HG03064 (cell line): ENCODE data around the gene RFX3.

Source experiments
- ATAC-seq: cut with Tn5 transposase; IDR thresholded peaks from one replicate; pipeline ENCODE4 v1.9.1; 2021; ENCODE audit warnings: low read depth; ENCODE audit not compliant: unreplicated experiment

RFX3 gene

GRCh38 chr9:3525836-3526164 lies at the start of gene RFX3:
TSS of gene RFX3 (minus strand) at chr9:3526001. CDS start at chr9:3395588, 130,413 bp downstream.
- ATAC-seq = peak; percentile 44

GRCh38 chr9:3571500-3571899 lies 45.7 kb upstream of the RFX3 start:
- ATAC-seq = no peak

DNA sequence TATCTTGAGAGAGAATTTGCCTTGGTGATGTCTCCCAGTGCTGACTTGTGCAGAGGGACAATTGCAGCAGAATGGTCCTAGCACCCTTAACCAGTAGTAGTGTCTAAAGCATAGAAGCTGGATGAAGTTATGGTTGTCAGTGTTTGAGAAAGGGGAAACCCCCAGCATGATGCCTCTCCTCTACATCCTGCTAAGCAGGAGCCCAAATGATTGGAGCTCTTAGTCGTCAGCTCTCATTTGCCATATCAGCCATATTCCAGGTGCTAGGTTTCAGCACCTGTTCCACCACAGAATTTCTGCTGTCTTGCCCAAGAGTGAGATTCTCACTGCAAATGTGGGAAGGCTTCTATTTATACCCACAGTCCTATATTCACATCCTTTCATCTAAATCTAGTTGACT lies 43.7 kb upstream of the RFX3 start:
- no peak for ATAC-seq

DNA sequence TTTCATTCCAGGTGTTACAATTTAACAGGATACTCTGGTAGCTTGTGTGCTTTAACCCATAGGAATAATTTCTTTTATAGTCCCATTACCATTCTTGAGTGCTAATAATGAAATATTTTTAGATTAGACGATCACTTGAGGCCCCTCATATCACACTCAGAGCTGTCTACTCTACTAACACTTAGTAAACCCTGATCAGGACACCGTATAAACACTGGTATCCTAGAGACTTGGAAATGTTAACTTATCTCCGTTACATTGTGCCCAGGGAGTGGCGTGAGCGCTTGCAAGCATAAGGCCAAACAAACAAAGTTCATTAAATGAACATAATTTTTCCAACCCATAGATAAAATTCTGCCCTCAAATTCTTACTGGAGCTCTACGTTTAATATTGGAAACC lies 42.2 kb upstream of the RFX3 start:
- no peak for ATAC-seq

- ATAC-seq = no peak
Measured at GRCh38 chr9:3553076-3553765, 27.4 kb upstream of the RFX3 start.

GRCh38 chr9:3549225-3549624 lies 23.4 kb upstream of the RFX3 start:
- no peak for ATAC-seq

DNA sequence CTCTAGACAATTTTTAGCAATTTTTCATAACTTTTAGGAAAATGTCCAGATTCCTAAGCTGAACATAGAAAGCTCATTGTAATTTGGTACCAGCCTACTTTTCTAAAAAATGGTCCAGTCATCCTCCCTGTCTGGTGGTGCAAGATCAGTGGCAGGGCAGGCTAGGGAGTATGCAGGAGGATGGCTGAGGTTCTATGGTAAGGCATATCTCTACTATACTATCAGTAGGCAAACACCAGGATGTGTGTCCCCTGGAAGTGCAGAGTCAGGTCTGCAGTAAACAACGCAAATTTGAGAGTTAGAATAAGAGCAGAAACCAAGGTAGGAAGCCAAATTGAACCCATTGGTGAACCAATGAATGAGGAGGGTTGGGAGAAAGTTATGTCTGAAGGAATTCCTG lies 22.8 kb upstream of the RFX3 start:
- no peak for ATAC-seq

DNA sequence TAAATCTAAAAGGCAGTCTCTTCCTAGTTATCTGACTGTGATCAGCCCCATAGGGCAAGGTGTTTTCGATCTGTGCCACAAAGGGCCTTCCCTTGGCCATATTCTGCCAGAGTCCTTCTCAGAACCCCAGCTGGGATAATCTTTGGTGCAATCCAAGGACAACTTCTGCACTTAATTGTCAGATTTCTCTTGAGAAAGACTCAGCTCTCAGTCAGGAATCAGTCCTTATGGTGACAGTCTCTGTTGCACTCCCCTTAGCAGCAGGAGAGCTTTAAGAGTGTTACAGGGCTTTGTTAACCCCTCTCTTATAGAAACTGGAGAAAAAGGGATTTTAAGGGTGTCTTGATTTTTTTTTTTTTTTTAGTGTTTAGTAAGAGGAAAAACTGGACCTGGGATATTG lies 15.4 kb upstream of the RFX3 start:
- no peak for ATAC-seq

DNA sequence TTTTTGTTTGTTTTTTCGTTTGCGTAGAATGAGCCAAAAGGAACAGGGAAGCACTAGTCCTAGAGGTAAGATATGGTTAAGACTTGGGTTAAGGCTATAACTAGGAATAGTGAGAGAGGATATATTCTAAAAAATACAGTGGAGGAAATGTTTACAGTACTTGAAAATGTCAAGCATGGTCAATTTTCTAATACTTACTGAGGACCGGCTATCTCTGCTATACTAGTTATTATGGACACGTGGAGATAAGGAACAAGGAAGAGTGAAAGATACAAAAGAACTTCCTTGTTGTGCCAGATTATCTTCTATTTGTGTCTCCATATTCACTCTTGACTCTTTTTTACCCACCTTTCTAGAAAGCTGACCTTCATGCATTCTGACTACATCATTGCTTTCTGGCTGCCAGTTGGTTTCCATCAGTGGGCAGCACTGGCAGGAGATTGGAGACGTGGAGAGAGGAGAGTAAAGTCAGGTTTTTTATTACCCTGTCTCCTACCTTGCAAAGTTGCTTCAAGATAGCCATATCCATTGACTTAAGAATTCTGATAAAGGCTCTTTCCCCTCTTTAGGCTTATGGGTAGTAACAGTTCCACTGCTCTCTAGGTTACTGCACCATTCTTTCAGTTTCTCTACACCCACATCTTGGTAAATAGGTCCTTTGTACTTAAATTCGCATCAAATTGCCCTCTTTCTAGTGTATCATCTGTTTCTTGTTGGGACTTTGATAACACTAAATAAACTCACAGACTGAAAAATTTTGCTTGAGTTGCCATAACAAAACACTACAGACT lies 9.0 kb upstream of the RFX3 start:
- ATAC-seq = no peak

GRCh38 chr9:3532158-3532557 lies 6.4 kb upstream of the RFX3 start:
- ATAC-seq = no peak

GRCh38 chr9:3528451-3528850 lies 2.6 kb upstream of the RFX3 start:
- ATAC-seq = no peak

- ATAC-seq = no peak
Measured at GRCh38 chr9:3526997-3527940, 1.5 kb upstream of the RFX3 start.

DNA sequence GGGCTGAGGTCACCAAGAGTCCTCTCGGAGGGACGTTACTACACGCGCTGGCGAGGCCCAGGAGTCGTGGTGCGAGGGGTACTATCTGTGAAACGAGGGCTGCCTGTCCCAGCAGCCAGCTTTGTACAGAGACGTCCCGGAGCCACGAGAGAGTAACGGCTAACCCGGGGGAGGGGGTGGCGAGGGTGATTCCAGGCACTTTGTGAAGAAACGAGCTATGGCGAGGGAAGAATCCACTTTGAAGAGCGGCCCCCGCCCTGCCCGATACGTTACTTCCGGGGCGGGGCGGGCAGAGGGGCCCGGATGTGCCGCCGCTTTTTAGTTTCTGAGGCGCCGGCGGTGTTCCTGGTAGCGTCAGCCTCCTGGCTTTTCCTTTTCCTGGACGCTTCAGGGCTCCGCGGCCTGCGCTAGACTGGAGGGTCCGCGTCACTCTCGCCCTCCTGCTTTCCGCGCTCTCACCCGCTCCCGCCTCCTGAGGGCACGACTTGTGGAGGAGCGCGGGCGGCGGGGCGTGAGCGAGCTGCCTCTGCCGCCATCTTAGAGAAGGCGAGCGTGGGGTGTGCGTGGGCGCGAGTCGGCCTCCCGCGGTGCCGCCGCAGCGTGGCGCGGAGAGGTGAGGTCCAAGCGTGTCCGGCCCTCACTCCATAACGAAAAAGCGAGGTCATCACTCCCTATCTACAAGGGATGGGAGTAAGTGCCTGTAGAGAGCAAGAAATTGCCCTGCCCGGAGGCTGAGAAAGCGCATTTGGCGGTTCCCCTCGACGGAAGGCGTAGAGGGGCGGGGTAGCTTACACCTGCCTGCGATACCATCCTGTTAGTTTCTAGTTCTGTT lies 580 bp upstream of the RFX3 start:
- peak; percentile 58 for ATAC-seq

DNA sequence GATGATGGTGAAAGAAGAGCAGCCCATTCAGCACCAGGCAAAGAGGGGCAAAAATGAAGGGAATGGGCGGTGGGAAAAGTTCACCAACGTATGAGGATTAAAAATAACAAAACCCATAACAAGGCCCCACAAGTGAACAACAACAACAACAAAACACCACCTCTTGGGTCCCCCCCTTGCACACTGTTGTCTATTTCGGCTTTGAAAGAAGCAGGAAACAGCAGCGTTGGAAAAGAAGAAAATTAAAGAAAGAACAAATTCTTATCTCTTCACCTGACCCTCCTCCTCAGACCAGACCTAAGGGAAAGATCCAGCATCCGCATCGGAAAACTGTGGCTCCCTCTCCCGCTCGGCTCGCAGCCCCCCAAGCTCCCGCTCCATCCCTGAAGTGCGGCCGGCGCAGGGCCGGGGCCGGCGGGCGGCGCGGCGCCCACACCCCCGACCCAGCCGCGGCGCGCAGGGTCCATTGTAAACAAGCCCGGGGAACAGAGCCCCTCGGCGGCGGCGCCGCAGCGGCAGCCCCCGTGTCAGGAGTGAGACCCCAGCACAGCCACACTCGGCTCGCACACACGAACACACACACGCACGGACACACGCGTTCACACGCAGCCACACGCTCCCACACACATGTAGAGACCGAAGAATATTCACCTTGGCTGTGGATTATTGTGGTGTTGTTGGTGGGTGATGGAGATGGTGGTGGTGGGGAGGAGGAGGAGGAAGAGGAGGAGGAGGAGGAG lies 535 bp downstream of the RFX3 start:
- peak; percentile 0 for ATAC-seq

- ATAC-seq = no peak
Measured at GRCh38 chr9:3521966-3522365, 3.8 kb downstream of the RFX3 start.

DNA sequence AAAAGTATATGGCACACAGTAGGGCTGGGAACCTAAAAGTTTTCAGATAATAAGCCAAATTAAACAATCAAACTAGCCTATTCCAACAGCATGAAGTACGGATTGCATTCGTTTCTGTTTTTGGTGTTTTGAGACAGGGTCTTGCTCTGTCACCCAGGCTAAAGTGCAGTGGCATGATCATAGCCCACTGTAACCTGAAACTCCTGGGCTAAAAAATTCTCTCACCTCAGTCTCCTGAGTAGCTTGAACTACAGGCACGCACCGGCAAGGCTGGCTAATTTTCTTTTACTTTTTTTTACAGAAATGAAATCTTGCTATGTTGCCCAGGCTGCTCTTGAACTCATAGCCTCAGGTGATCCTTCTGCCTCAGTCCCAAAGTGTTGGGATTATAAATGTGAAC lies 5.2 kb downstream of the RFX3 start:
- no peak for ATAC-seq

DNA sequence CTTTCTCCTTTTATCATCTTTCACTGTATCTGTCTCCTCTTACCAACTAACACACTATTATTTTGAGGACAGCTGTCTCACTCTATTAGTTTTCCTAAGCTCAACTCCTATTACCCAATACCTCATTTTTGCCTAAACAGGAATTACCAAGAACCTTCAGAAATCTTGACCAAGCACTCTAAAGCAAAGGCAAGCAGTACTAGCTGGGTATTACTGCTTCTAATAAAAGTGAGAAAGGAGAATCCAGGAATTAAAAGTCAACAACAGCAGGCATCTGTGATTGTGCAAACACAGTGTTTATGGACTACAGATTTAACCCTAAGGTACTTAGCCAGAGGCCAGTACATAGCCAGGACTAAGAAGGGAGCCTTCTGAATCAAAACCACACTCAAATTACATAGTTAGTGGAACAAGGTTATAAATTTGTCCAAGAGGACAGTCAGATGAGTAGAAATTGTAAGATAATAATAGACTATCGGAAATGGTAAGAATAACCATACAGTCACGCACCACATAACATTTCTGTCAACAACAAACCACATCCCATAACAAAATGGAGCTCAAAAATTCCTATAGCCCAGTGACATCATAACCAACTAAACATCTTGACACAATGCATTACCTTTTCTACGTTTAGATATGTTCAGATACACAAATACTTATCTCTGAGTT lies 8.3 kb downstream of the RFX3 start:
- no peak for ATAC-seq

- ATAC-seq = no peak
Measured at GRCh38 chr9:3516667-3517330, 9.0 kb downstream of the RFX3 start.

DNA sequence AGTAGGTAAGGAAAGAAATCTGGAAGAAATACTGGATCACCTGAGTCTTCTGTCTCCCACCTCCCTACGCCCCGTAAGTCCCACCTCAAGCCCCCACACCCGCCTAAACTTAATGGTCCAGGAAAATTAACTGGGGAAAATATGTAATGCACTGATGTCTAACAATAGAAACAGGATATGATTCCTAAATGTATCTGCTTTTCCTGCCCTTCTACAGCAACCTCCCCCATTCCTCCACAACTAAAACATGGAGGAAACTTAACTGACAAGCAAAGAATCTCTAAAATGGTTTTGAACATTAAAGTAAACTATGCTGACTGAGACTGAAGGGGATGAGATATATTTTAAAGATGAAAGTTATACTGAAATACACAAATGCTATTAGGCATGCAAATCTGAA lies 10.4 kb downstream of the RFX3 start:
- no peak for ATAC-seq
